Measurements from ENCODE around the gene SLC17A4.

GRCh38 chr6:25706314-25707014 is 48.1 kb upstream of the SLC17A4 start:
- TF ChIP-seq CTCF (IDR thresholded peaks at IDR 0.05), result no peak
- TF ChIP-seq POLR2A (IDR thresholded peaks at IDR 0.05), result no peak
